GM12878 (cell line): Measurements from ENCODE around the gene RAET1G. TPM values are rescaled to one million over a fixed set of nuclear protein-coding genes. Genes with fewer than 3 reads are reported as not detected.

Source experiments
- ATAC-seq: fragments of 200-7000 bp; cut with Tn5 transposase; 3 replicates; pipeline ENCODE4 v1.9.1; 2020; ENCODE audit warnings: mild to moderate bottlenecking, moderate library complexity
- BruUV-seq: library from RNA; stranded (reverse); fragments of 400-500 nt; replicated peaks from 2 replicates; lab custom pipeline; 2021; lab: Mats Ljungman, UMichigan
- CTCF ChIA-PET: fragments of 300-600 bp; sonication (Branson Sonifier 250); formaldehyde crosslinking; extraction: SDS; loops from one replicate; lab custom pipeline; 2021; ENCODE audit warnings: inconsistent platforms; lab: Yijun Ruan, JAX
- POLR2A ChIA-PET: fragments of 350-600 bp; formaldehyde crosslinking; extraction: SDS; loops from one replicate; lab custom pipeline; 2021; ENCODE audit warnings: inconsistent platforms; lab: Charles Lee
- RAD21 ChIA-PET: fragments of 300-600 bp; sonication (Branson Sonifier 250); formaldehyde crosslinking; loops from one replicate; lab custom pipeline; 2023; ENCODE audit warnings: antibody characterized with exemption; ENCODE audit not compliant: unreplicated experiment; lab: Charles Lee
- SMC1A ChIA-PET: fragments of 300-600 bp; sonication (Branson Sonifier 250); formaldehyde crosslinking; loops from one replicate; lab custom pipeline; 2023; ENCODE audit not compliant: unreplicated experiment, uncharacterized antibody; lab: Charles Lee
- DNase-seq: peaks from one replicate; pipeline ENCODE4 v3.0.0-alpha.2; 2011; ENCODE audit warnings: low read depth, low spot score
- FAIRE-seq: peaks from 3 replicates; lab custom pipeline; 2011; peaks lifted over from hg19 to GRCh38; lab: Jason Lieb, UNC
- H2AFZ ChIP-seq: 2 replicates; pipeline ENCODE4 v1.6.0; 2011; ENCODE audit warnings: low read depth, low read length, control low read depth; ENCODE audit not compliant: control insufficient read depth
- H3K27ac ChIP-seq: 2 replicates; pipeline ENCODE4 v1.5.1; 2011; ENCODE audit warnings: control low read depth; ENCODE audit not compliant: control insufficient read depth, insufficient read depth
- H3K27me3 ChIP-seq, 2 experiments: replicated peaks in 1 of 2; 2 replicates each; pipeline versions ENCODE4 v1.6.0 to v1.6.1; 2011; ENCODE audit warnings: low read length in 1 of 2; ENCODE audit not compliant: control insufficient read depth in 2 of 2, insufficient read depth in 2 of 2
- H3K36me3 ChIP-seq, 2 experiments: 2 replicates each; pipeline ENCODE4 v1.5.1; 2011; ENCODE audit warnings: low read length in 1 of 2; ENCODE audit not compliant: control insufficient read depth in 2 of 2, insufficient read depth in 2 of 2
- H3K4me1 ChIP-seq: 2 replicates; pipeline ENCODE4 v1.6.1; 2011; ENCODE audit warnings: mild to moderate bottlenecking, low read length, moderate library complexity, mixed read lengths; ENCODE audit not compliant: control insufficient read depth, insufficient read depth
- H3K4me2 ChIP-seq: 2 replicates; pipeline ENCODE4 v1.6.0; 2011; ENCODE audit warnings: control low read depth; ENCODE audit not compliant: control insufficient read depth, insufficient read depth
- H3K4me3 ChIP-seq: fragments of 200-600 bp; sonication (generic); 2 replicates; pipeline ENCODE4 v1.5.1; 2016
- H3K79me2 ChIP-seq: 2 replicates; pipeline ENCODE4 v1.6.0; 2011; ENCODE audit warnings: low read length; ENCODE audit not compliant: control insufficient read depth, insufficient read depth
- H3K9ac ChIP-seq: 2 replicates; pipeline ENCODE4 v1.8.0; 2011; ENCODE audit warnings: low read length, control low read depth, mixed read lengths; ENCODE audit not compliant: control insufficient read depth, insufficient read depth
- H3K9me3 ChIP-seq: replicated peaks from 3 replicates; pipeline ENCODE4 v1.5.1; 2011; ENCODE audit warnings: mild to moderate bottlenecking, low read length; ENCODE audit not compliant: control insufficient read depth, insufficient read depth
- H4K20me1 ChIP-seq: 2 replicates; pipeline ENCODE4 v1.6.0; 2011; ENCODE audit not compliant: control insufficient read depth, insufficient read depth
- SKIL ChIP-seq: fragments of 450-650 bp; IDR thresholded peaks from 2 replicates; pipeline ENCODE4 v1.6.1; 2017; ENCODE audit warnings: mild to moderate bottlenecking, low read depth, inconsistent platforms; ENCODE audit not compliant: poor library complexity, severe bottlenecking
- ZNF217 ChIP-seq: fragments of 450-650 bp; IDR thresholded peaks from 2 replicates; pipeline ENCODE4 v1.6.1; 2017; ENCODE audit warnings: antibody characterized with exemption, mild to moderate bottlenecking
- WGBS: methylation state at CpG from one replicate; pipeline ENCODE4 v1.1.6; 2016; ENCODE audit warnings: low lambda C conversion rate; ENCODE audit not compliant: insufficient replicate concordance, insufficient coverage; ENCODE audit errors: missing lambda C conversion rate; 5-methylcytosine and 5-hydroxymethylcytosine counted together
- in situ Hi-C: fragments of 300-500 bp; cut with MboI; formaldehyde crosslinking; loops from 9 replicates; pipeline ENCODE4 v1.14.3; 2018; ENCODE audit warnings: mixed read lengths
- intact Hi-C: fragments of 100-400 bp; cut with micrococcal nuclease; formaldehyde crosslinking; loops from one replicate; pipeline ENCODE4 v1.14.2; 2022; ENCODE audit not compliant: unreplicated experiment
- polyA plus RNA-seq, 11 experiments: library from polyadenylated mRNA; depleted of rRNA in 4 of 11; unstranded in 6 of 11; stranded (reverse) in 5 of 11; fragments of >200 nt; fragmentation: Nextera tagmentation in 4 of 11; fragmentation: Illumina TruSeq in 1 of 11; extraction: Ambion mirVana in 4 of 11; extraction: Trizol in 1 of 11; gene quantifications; 1 replicate in 1 of 11; 2 replicates in 10 of 11; pipeline versions ENCODE4 v1.2.1 to v1.2.3, GENCODE V29; 2011 to 2016; ENCODE audit warnings: inconsistent platforms in 2 of 11, missing spikeins in 2 of 11, low read depth in 1 of 11
- total RNA-seq, 4 experiments: library from RNA; depleted of rRNA in 3 of 4; stranded (reverse); fragments of >200 nt in 3 of 4; fragmentation: Illumina TruSeq in 1 of 4; extraction: Trizol in 1 of 4; gene quantifications; 2 replicates each; pipeline versions ENCODE4 v1.2.1 to v1.2.3, GENCODE V29; 2013 to 2021

Gene RAET1G
- total and polyA plus RNA-seq, 10 of the 15 experiments (the other 5 are each of a cell fraction or from before 2014, with no cell fraction given): not detected

DNA sequence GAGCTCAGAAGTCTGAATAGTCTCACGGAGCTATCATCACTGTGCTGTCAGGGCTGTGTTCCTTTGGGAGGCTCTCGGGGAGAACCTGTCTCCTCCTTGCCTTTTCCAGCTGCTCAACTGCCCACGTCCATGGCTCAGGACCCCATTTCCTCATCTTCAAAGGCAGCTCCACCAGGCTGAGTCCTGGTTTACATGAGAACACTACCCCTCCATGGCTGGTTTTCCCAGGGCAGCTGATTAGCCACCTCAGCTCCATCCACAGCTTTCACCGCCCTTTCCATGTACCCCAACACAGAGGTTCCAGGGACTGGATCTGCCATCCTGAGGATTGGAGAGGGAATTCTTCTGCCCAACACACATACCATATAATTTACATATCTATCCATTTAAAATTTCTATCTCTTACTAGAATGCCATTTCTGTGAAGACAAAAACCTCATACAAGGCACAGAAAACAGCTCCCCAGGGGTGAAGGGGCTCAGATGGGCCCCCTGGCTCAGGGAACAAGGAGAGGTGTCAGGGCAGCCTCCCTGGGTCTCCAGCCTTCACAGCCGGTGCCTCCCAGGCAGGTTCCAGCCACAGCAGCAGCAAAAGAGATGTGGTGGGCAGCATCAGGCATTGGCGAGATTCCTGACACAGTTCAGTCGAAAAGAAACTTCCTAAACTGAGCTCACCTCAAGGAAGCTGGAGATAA is 22.8 kb downstream of the RAET1G start:
- 20% methylated on average over 7 of the region's 7 CpGs for WGBS
- POLR2A ChIA-PET: interaction anchor here (0.5 kb wide), 1 partner anchor 68 kb away, joined by 4 read pairs; no protein-coding TSS in a partner anchor
- no TSS peak for BruUV-seq

More for the DNA sequence above, 22.8 kb downstream of the RAET1G start:
- TF ChIP-seq SKIL (no peak), ZNF217 (no peak)
- CTCF ChIA-PET: no interaction called here
- Histone ChIP-seq H3K27ac (no peak overlapping the region), H3K27me3 (peaks cover 6 to 8% of the 10 kb centered on the region in 2 experiments), H2AFZ (no peak overlapping the region), H3K36me3 (no peaks in the 10 kb centered on the region), H3K4me1 (no peaks in the 10 kb centered on the region), H3K4me3 (no peak overlapping the region), H4K20me1 (no peaks in the 10 kb centered on the region), H3K9ac (no peak overlapping the region), H3K9me3 (no peaks in the 10 kb centered on the region), H3K79me2 (no peaks in the 10 kb centered on the region), H3K4me2 (no peak overlapping the region)
- in situ Hi-C loops (no loop called here), intact Hi-C loops (no loop called here)
- SMC1A ChIA-PET: no interaction called here
- FAIRE-seq (no peak), DNase-seq (no peak), ATAC-seq (no peak)
- RAD21 ChIA-PET: no interaction called here
